H9 (cell line): ENCODE measurements around the gene UBN1. TPM values are rescaled to one million over a fixed set of nuclear protein-coding genes. Genes with fewer than 3 reads are reported as not detected.

ENCODE experiments used
- DNase-seq: peaks from one replicate; pipeline ENCODE4 v3.0.0-alpha.2; 2017
- H2AFZ ChIP-seq: one replicate; pipeline ENCODE4 v1.6.1; 2013; ENCODE audit warnings: mild to moderate bottlenecking, low read length, control low read depth, moderate library complexity
- H2AK5ac ChIP-seq: 2 replicates; pipeline ENCODE4 v1.6.1; 2013; ENCODE audit warnings: low read length, control low read depth, mixed read lengths; ENCODE audit not compliant: insufficient read length
- H2BK120ac ChIP-seq: one replicate; pipeline ENCODE4 v1.6.1; 2013; ENCODE audit warnings: low read depth, mild to moderate bottlenecking, low read length, control low read depth, inconsistent platforms; ENCODE audit not compliant: poor library complexity, severe bottlenecking
- H2BK12ac ChIP-seq: 2 replicates; pipeline ENCODE4 v1.6.1; 2013; ENCODE audit warnings: low read length, control low read depth, mixed read lengths, low read depth; ENCODE audit not compliant: insufficient read length
- H2BK15ac ChIP-seq: 2 replicates; pipeline ENCODE4 v1.6.1; 2013; ENCODE audit warnings: low read depth, low read length, control low read depth
- H2BK20ac ChIP-seq: one replicate; pipeline ENCODE4 v1.6.1; 2013; ENCODE audit warnings: low read depth, mild to moderate bottlenecking, low read length, control low read depth, inconsistent platforms; ENCODE audit not compliant: poor library complexity, severe bottlenecking
- H2BK5ac ChIP-seq: 2 replicates; pipeline ENCODE4 v1.6.1; 2013; ENCODE audit warnings: low read length, control low read depth, mixed read lengths; ENCODE audit not compliant: insufficient read length
- H3K14ac ChIP-seq: 2 replicates; pipeline ENCODE4 v1.6.1; 2013; ENCODE audit warnings: low read length, control low read depth; ENCODE audit not compliant: insufficient read depth
- H3K18ac ChIP-seq: 2 replicates; pipeline ENCODE4 v1.6.1; 2013; ENCODE audit warnings: low read depth, mild to moderate bottlenecking, mixed read lengths, low read length, control low read depth; ENCODE audit not compliant: insufficient read length
- H3K23ac ChIP-seq: 2 replicates; pipeline ENCODE4 v1.6.1; 2013; ENCODE audit warnings: low read length, control low read depth, mixed read lengths, low read depth; ENCODE audit not compliant: insufficient read length
- H3K23me2 ChIP-seq: 2 replicates; pipeline ENCODE4 v1.6.1; 2013; ENCODE audit warnings: low read depth, mild to moderate bottlenecking, mixed read lengths, low read length, control low read depth; ENCODE audit not compliant: insufficient read length, poor library complexity, severe bottlenecking
- H3K27ac ChIP-seq: 2 replicates; pipeline ENCODE4 v1.5.1; 2013; ENCODE audit warnings: low read length, control low read depth, mixed read lengths, low read depth; ENCODE audit not compliant: insufficient read length
- H3K27me3 ChIP-seq: 2 replicates; pipeline ENCODE4 v1.6.1; 2013; ENCODE audit warnings: low read length, control low read depth, inconsistent platforms; ENCODE audit not compliant: insufficient read depth
- H3K4ac ChIP-seq: 2 replicates; pipeline ENCODE4 v1.6.1; 2013; ENCODE audit warnings: low read depth, mild to moderate bottlenecking, control low read depth, inconsistent platforms, low read length, moderate library complexity
- H3K4me1 ChIP-seq: 2 replicates; pipeline ENCODE4 v1.6.1; 2013; ENCODE audit warnings: low read length, control low read depth, inconsistent platforms; ENCODE audit not compliant: insufficient read depth
- H3K4me2 ChIP-seq: 2 replicates; pipeline ENCODE4 v1.6.1; 2013; ENCODE audit warnings: low read length, control low read depth, mixed read lengths; ENCODE audit not compliant: insufficient read length, insufficient read depth
- H3K56ac ChIP-seq: 2 replicates; pipeline ENCODE4 v1.6.1; 2013; ENCODE audit warnings: low read depth, mild to moderate bottlenecking, mixed read lengths, low read length, control low read depth; ENCODE audit not compliant: insufficient read length
- H3K79me1 ChIP-seq: 2 replicates; pipeline ENCODE4 v1.6.1; 2013; ENCODE audit warnings: low read depth, mild to moderate bottlenecking, moderate library complexity, low read length, control low read depth, inconsistent platforms; ENCODE audit not compliant: insufficient read depth, poor library complexity, severe bottlenecking
- H3K79me2 ChIP-seq: 2 replicates; pipeline ENCODE4 v1.6.1; 2013; ENCODE audit warnings: low read length, control low read depth, inconsistent platforms; ENCODE audit not compliant: insufficient read depth
- H3K9ac ChIP-seq: 2 replicates; pipeline ENCODE4 v1.6.1; 2013; ENCODE audit warnings: low read length, control low read depth, mixed read lengths; ENCODE audit not compliant: insufficient read length; ENCODE audit errors: extremely low read depth
- H3K9me3 ChIP-seq: one replicate; pipeline ENCODE4 v1.6.1; 2013; ENCODE audit warnings: low read depth, low read length, inconsistent platforms; ENCODE audit not compliant: control insufficient read depth
- H3T11ph ChIP-seq: one replicate; pipeline ENCODE4 v1.6.1; 2013; ENCODE audit warnings: mild to moderate bottlenecking, low read length, control low read depth, inconsistent platforms
- H4K20me1 ChIP-seq: one replicate; pipeline ENCODE4 v1.6.1; 2013; ENCODE audit not compliant: control insufficient read depth, insufficient read length, insufficient read depth
- H4K5ac ChIP-seq: 2 replicates; pipeline ENCODE4 v1.6.1; 2013; ENCODE audit warnings: low read depth, mild to moderate bottlenecking, mixed read lengths, low read length, control low read depth; ENCODE audit not compliant: insufficient read length
- H4K8ac ChIP-seq: replicated peaks from 2 replicates; pipeline ENCODE4 v1.6.1; 2013; ENCODE audit warnings: low read length, control low read depth, mixed read lengths, low read depth; ENCODE audit not compliant: insufficient read length
- H4K91ac ChIP-seq: 2 replicates; pipeline ENCODE4 v1.6.1; 2013; ENCODE audit warnings: low read depth, mild to moderate bottlenecking, moderate library complexity, mixed read lengths, low read length, control low read depth; ENCODE audit not compliant: insufficient read length
- H3K27ac Mint-ChIP-seq, 3 experiments: 2 replicates in 2 of 3; 3 replicates in 1 of 3; pipeline ENCODE4 v1.8.0; 2020 to 2021; ENCODE audit warnings: mixed read lengths in 3 of 3, mild to moderate bottlenecking in 1 of 3, moderate library complexity in 1 of 3
- H3K27me3 Mint-ChIP-seq: 2 replicates; pipeline ENCODE4 v1.8.0; 2021; ENCODE audit warnings: low read depth, mild to moderate bottlenecking, moderate library complexity, mixed read lengths
- H3K36me3 Mint-ChIP-seq, 3 experiments: 2 replicates in 2 of 3; 3 replicates in 1 of 3; pipeline ENCODE4 v1.8.0; 2020 to 2021; ENCODE audit warnings: low read depth in 3 of 3, mixed read lengths in 3 of 3; ENCODE audit not compliant: insufficient read depth in 1 of 3
- H3K4me1 Mint-ChIP-seq, 2 experiments: 2 replicates each; pipeline ENCODE4 v1.8.0; 2020; ENCODE audit warnings: mixed read lengths in 2 of 2
- H3K4me3 Mint-ChIP-seq, 2 experiments: 2 replicates in 1 of 2; 3 replicates in 1 of 2; pipeline ENCODE4 v1.8.0; 2020 to 2021; ENCODE audit warnings: mild to moderate bottlenecking in 2 of 2, mixed read lengths in 2 of 2, moderate library complexity in 1 of 2
- H3K9me3 Mint-ChIP-seq, 2 experiments: 2 replicates in 1 of 2; 3 replicates in 1 of 2; pipeline ENCODE4 v1.8.0; 2020; ENCODE audit warnings: mild to moderate bottlenecking in 2 of 2, mixed read lengths in 2 of 2, moderate library complexity in 1 of 2
- CTCF ChIP-seq: fragments of 200-600 bp; sonication (generic); conservative IDR thresholded peaks from 3 replicates; pipeline ENCODE4 v1.8.0; 2021; ENCODE audit warnings: antibody characterized with exemption, mild to moderate bottlenecking
- WGBS: extraction: QIAGEN DNeasy Blood & Tissue Kit; methylation state at CpG from one replicate; pipeline ENCODE4 v1.1.7; 2013; ENCODE audit warnings: missing lambda C conversion rate, low lambda C conversion rate, mixed read lengths; ENCODE audit not compliant: insufficient read length; ENCODE audit errors: extremely low coverage; 5-methylcytosine and 5-hydroxymethylcytosine counted together
- total RNA-seq: library from RNA; stranded (reverse); gene quantifications from 2 replicates; pipeline ENCODE4 v1.2.1, GENCODE V29; 2021

UBN1 gene
- total RNA-seq, 1 experiment from 2014 or later = 55.2 TPM

DNA sequence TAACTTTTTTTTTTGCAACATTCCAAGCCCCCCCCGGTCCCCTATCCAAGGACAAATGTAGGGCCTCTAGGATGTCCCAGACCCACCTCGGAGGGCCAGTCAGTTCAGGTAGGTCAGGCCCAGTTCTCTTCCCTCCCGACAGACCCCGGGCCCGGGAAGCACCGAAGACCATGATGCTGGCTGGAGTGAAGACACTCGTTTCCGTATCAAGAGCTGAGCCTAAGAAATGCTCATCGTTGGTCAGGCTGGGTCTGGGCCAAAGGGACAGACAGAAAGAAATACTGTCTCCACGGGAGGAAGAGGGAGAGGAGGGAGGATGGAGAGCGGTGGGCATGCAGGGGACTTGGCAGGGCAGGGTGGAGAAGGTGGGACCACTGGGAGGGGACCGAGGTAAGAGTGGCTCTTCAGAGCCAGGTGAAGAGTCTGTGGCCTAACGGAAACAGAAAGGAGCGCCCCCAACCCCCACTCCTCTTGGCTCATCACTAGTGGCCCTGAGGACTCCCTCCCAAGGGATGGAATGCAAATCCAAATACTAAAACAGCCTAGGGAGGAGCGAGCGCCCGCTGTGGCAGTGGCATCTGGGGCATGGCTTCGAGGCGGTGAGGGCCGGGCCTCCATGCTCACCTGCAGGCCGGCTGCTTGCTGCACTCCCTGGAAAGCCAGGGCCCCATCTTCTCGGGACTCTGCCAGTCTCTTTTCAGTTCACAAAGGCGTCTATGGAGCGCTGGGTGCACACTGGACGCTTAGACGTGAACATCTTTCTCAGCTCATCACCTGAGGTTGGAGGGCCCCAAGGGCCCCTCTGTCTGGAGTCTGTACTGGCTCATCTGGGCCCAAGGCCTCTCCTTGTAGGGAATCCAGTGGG, 43.2 kb upstream of the UBN1 start:
- H3K9ac ChIP-seq = no peak overlapping the region
- H4K8ac ChIP-seq = no peak overlapping the region
- no peak overlapping the region for H2AK5ac ChIP-seq
- WGBS = no CpG with 5 or more reads among the region's 26 CpGs
- TF ChIP-seq CTCF = no peak
- H4K20me1 ChIP-seq = no peaks in the 10 kb centered on the region
- H2BK15ac ChIP-seq = no peak overlapping the region; the same call in 1 of the 2 replicates
- no peaks in the 10 kb centered on the region for H3K9me3 ChIP-seq
- H3K23me2 ChIP-seq = peaks cover 7% of the 10 kb centered on the region
- H3T11ph ChIP-seq = no peak overlapping the region
- H3K4me2 ChIP-seq = no peak overlapping the region
- Mint-ChIP-seq H3K27ac (peak overlapping the region; percentile 70 to 96 (median 76); a peak in 4 of 7 replicates), H3K4me3 (peak overlapping the region; percentile 76 to 84; a peak in 3 of 5 replicates), H3K36me3 (peaks cover 19 to 44% (median 43%) of the 10 kb centered on the region in 3 experiments; a peak in 6 of 7 replicates), H3K4me1 (peaks cover 17 to 31% of the 10 kb centered on the region in 2 experiments), H3K27me3 (no peaks in the 10 kb centered on the region; the same call in 1 of the 2 replicates), H3K9me3 (no peaks in the 10 kb centered on the region)
- no peak overlapping the region for H2AFZ ChIP-seq
- no peak overlapping the region for H2BK20ac ChIP-seq
- H2BK12ac ChIP-seq = no peak overlapping the region
- no peak for DNase-seq
- no peak overlapping the region for H4K91ac ChIP-seq
- no peaks in the 10 kb centered on the region for H3K4me1 ChIP-seq
- no peaks in the 10 kb centered on the region for H3K79me1 ChIP-seq
- no peaks in the 10 kb centered on the region for H3K79me2 ChIP-seq
- H3K56ac ChIP-seq = no peak overlapping the region
- no peak overlapping the region for H3K23ac ChIP-seq
- no peak overlapping the region for H3K4ac ChIP-seq
- H4K5ac ChIP-seq = no peak overlapping the region
- no peak overlapping the region for H2BK5ac ChIP-seq
- H2BK120ac ChIP-seq = no peak overlapping the region
- no peak overlapping the region for H3K14ac ChIP-seq
- H3K18ac ChIP-seq = peak overlapping the region; percentile 82
- no peaks in the 10 kb centered on the region for H3K27me3 ChIP-seq
- H3K27ac ChIP-seq = no peak overlapping the region
